ENCODE results near the gene SYNGR3.
A peak's percentile ranks its signal among the peaks of the same experiment; 100 is the strongest.

DNA sequence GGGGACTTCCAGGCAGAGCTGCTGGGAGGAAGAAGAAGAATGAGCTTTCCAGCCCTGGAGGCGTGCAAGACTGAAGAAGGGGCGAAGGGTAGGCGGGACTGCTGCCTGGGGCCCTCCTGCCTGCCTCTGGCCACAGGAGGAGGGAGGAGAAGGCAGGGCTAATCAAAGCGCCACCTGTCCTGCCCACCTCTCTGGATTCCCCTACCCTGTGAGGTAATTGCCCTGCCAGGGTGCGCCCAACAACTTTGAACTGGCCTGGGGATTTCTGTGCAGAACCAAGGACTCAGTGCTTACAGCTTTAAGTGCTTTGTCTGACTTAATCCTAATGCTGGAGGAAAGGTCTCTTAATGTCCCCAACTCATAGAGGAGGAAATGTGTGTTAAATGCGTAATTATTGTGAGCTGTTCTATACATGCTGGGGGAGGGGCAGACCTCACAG is 8.4 kb upstream of the SYNGR3 start, which contains the start of gene NOXO1:
- TF ChIP-seq POLR2AphosphoS5 (IDR thresholded peaks at IDR 0.05) (peak; percentile 53 to 84 (median 66)), POLR2A (IDR thresholded peaks at IDR 0.05) (peak; percentile 86), EP300 (IDR thresholded peaks at IDR 0.05; ENCODE audit: low read depth) (no peak)
- TF ChIP-seq, protein P1, sequence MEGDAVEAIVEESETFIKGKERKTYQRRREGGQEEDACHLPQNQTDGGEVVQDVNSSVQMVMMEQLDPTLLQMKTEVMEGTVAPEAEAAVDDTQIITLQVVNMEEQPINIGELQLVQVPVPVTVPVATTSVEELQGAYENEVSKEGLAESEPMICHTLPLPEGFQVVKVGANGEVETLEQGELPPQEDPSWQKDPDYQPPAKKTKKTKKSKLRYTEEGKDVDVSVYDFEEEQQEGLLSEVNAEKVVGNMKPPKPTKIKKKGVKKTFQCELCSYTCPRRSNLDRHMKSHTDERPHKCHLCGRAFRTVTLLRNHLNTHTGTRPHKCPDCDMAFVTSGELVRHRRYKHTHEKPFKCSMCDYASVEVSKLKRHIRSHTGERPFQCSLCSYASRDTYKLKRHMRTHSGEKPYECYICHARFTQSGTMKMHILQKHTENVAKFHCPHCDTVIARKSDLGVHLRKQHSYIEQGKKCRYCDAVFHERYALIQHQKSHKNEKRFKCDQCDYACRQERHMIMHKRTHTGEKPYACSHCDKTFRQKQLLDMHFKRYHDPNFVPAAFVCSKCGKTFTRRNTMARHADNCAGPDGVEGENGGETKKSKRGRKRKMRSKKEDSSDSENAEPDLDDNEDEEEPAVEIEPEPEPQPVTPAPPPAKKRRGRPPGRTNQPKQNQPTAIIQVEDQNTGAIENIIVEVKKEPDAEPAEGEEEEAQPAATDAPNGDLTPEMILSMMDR (IDR thresholded peaks at IDR 0.05), result no peak
